ENCODE data around the gene ADAMTS14.
"Not testable (repeated sequence)": the region's sequence is repeated elsewhere in the genome, so short reads cannot be mapped to it uniquely, and the experiment has no call there.

Gene ADAMTS14

GRCh38 chr10:70657041-70657440 is 15.3 kb upstream of the ADAMTS14 start:
- TF ChIP-seq PAX5 (IDR thresholded peaks at IDR 0.05; ENCODE audit: insufficient read depth, low read length, severe bottlenecking), result no peak
- TF ChIP-seq POU2F2 (IDR thresholded peaks at IDR 0.05; ENCODE audit: low read depth, low read length), result no peak
- TF ChIP-seq SPI1 (IDR thresholded peaks at IDR 0.05; ENCODE audit: low read depth, low read length), result no peak
- no peak for TF ChIP-seq TAF1 (IDR thresholded peaks at IDR 0.05; ENCODE audit: low read depth, low read length)
- no peak for TF ChIP-seq POLR2AphosphoS5 (IDR thresholded peaks at IDR 0.05; ENCODE audit: low read depth, low read length)
- TF ChIP-seq POLR2A (IDR thresholded peaks at IDR 0.05; ENCODE audit: low read depth, low read length), result no peak
- DNase-seq (ENCODE audit: insufficient read length, low spot score) (no peak), FAIRE-seq (no peak)

- DNase-seq (ENCODE audit: insufficient read length, low spot score), result no peak
- TF ChIP-seq TAF1 (IDR thresholded peaks at IDR 0.05; ENCODE audit: low read depth, low read length) (no peak), POU2F2 (IDR thresholded peaks at IDR 0.05; ENCODE audit: low read depth, low read length) (no peak), SPI1 (IDR thresholded peaks at IDR 0.05; ENCODE audit: low read depth, low read length) (no peak), PAX5 (IDR thresholded peaks at IDR 0.05; ENCODE audit: insufficient read depth, low read length, severe bottlenecking) (no peak), POLR2A (IDR thresholded peaks at IDR 0.05; ENCODE audit: low read depth, low read length) (no peak), POLR2AphosphoS5 (IDR thresholded peaks at IDR 0.05; ENCODE audit: low read depth, low read length) (no peak)
- no peak for FAIRE-seq
Measured at GRCh38 chr10:70658582-70659136, 13.6 kb upstream of the ADAMTS14 start.

- TF ChIP-seq TAF1 (IDR thresholded peaks at IDR 0.05; ENCODE audit: low read depth, low read length), result no peak
- no peak for TF ChIP-seq POU2F2 (IDR thresholded peaks at IDR 0.05; ENCODE audit: low read depth, low read length)
- no peak for TF ChIP-seq POLR2AphosphoS5 (IDR thresholded peaks at IDR 0.05; ENCODE audit: low read depth, low read length)
- TF ChIP-seq SPI1 (IDR thresholded peaks at IDR 0.05; ENCODE audit: low read depth, low read length), result no peak
- TF ChIP-seq POLR2A (IDR thresholded peaks at IDR 0.05; ENCODE audit: low read depth, low read length), result no peak
- no peak for TF ChIP-seq PAX5 (IDR thresholded peaks at IDR 0.05; ENCODE audit: insufficient read depth, low read length, severe bottlenecking)
- DNase-seq (ENCODE audit: insufficient read length, low spot score) (no peak), FAIRE-seq (no peak)
Measured at GRCh38 chr10:70659306-70659705, 13.0 kb upstream of the ADAMTS14 start.

GRCh38 chr10:70660722-70661121 is 11.6 kb upstream of the ADAMTS14 start:
- FAIRE-seq (no peak), DNase-seq (ENCODE audit: insufficient read length, low spot score) (no peak)
- TF ChIP-seq SPI1 (IDR thresholded peaks at IDR 0.05; ENCODE audit: low read depth, low read length), result no peak
- no peak for TF ChIP-seq POLR2A (IDR thresholded peaks at IDR 0.05; ENCODE audit: low read depth, low read length)
- no peak for TF ChIP-seq POU2F2 (IDR thresholded peaks at IDR 0.05; ENCODE audit: low read depth, low read length)
- no peak for TF ChIP-seq TAF1 (IDR thresholded peaks at IDR 0.05; ENCODE audit: low read depth, low read length)
- no peak for TF ChIP-seq PAX5 (IDR thresholded peaks at IDR 0.05; ENCODE audit: insufficient read depth, low read length, severe bottlenecking)
- no peak for TF ChIP-seq POLR2AphosphoS5 (IDR thresholded peaks at IDR 0.05; ENCODE audit: low read depth, low read length)

- FAIRE-seq (no peak), DNase-seq (ENCODE audit: insufficient read length, low spot score) (no peak)
- TF ChIP-seq PAX5 (IDR thresholded peaks at IDR 0.05; ENCODE audit: insufficient read depth, low read length, severe bottlenecking) (no peak), POU2F2 (IDR thresholded peaks at IDR 0.05; ENCODE audit: low read depth, low read length) (no peak), TAF1 (IDR thresholded peaks at IDR 0.05; ENCODE audit: low read depth, low read length) (no peak), POLR2AphosphoS5 (IDR thresholded peaks at IDR 0.05; ENCODE audit: low read depth, low read length) (no peak), POLR2A (IDR thresholded peaks at IDR 0.05; ENCODE audit: low read depth, low read length) (no peak), SPI1 (IDR thresholded peaks at IDR 0.05; ENCODE audit: low read depth, low read length) (no peak)
Measured at GRCh38 chr10:70661623-70662361, 10.5 kb upstream of the ADAMTS14 start.

GRCh38 chr10:70662362-70663220 is 9.7 kb upstream of the ADAMTS14 start:
- FAIRE-seq, result no peak
- no peak for TF ChIP-seq POLR2AphosphoS5 (IDR thresholded peaks at IDR 0.05; ENCODE audit: low read depth, low read length)
- TF ChIP-seq TAF1 (IDR thresholded peaks at IDR 0.05; ENCODE audit: low read depth, low read length), result no peak
- TF ChIP-seq PAX5 (IDR thresholded peaks at IDR 0.05; ENCODE audit: insufficient read depth, low read length, severe bottlenecking), result no peak
- no peak for TF ChIP-seq POLR2A (IDR thresholded peaks at IDR 0.05; ENCODE audit: low read depth, low read length)
- no peak for TF ChIP-seq SPI1 (IDR thresholded peaks at IDR 0.05; ENCODE audit: low read depth, low read length)
- no peak for TF ChIP-seq POU2F2 (IDR thresholded peaks at IDR 0.05; ENCODE audit: low read depth, low read length)
- DNase-seq (ENCODE audit: insufficient read length, low spot score), result no peak

GRCh38 chr10:70663458-70664409 is 8.6 kb upstream of the ADAMTS14 start:
- FAIRE-seq; DNase-seq (ENCODE audit: insufficient read length, low spot score): not testable (repeated sequence)

GRCh38 chr10:70664702-70665195 is 7.6 kb upstream of the ADAMTS14 start:
- TF ChIP-seq POLR2AphosphoS5 (IDR thresholded peaks at IDR 0.05; ENCODE audit: low read depth, low read length) (no peak), TAF1 (IDR thresholded peaks at IDR 0.05; ENCODE audit: low read depth, low read length) (no peak), POU2F2 (IDR thresholded peaks at IDR 0.05; ENCODE audit: low read depth, low read length) (no peak), POLR2A (IDR thresholded peaks at IDR 0.05; ENCODE audit: low read depth, low read length) (no peak), SPI1 (IDR thresholded peaks at IDR 0.05; ENCODE audit: low read depth, low read length) (no peak), PAX5 (IDR thresholded peaks at IDR 0.05; ENCODE audit: insufficient read depth, low read length, severe bottlenecking) (no peak)
- DNase-seq (ENCODE audit: insufficient read length, low spot score) (no peak), FAIRE-seq (peak; percentile 16)

Data from GM12891 (cell line).